Measurements from ENCODE around the gene NWD2. TPM values are rescaled to one million over a fixed set of nuclear protein-coding genes. Genes with fewer than 3 reads are reported as not detected.

NWD2 gene
- total and polyA plus RNA-seq, 2 experiments from 2014 or later, result not detected

DNA sequence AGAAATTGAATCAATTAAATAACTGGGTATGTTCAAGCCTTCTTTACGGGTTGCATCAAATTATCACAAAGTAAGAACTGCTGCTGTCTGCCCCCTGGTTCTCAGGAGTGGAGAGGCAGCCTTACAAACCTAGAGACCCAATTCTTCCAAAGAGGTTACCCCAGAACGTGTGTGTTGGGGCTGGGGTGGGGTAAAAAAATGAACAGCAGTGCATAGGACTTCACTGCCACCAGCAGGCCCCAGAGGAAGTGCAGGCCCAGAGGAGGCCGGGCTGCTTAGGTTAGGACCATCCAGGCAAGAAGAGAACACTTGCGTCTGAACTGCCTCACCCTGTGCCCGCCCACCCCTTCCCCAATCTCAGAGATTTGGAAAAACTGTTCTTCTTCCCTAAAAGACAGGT, 1.5 kb upstream of the NWD2 start:
- in situ Hi-C loops (cut with MboI), result no loop called here
- no peaks in the 10 kb centered on the region for H3K9me2 ChIP-seq (ENCODE audit: insufficient read depth)
- H3F3A ChIP-seq (ENCODE audit: insufficient read depth), result no peaks in the 10 kb centered on the region
- no peak overlapping the region for H3K9ac ChIP-seq
- H3K79me2 ChIP-seq (ENCODE audit: insufficient read depth), result no peaks in the 10 kb centered on the region
- no peak overlapping the region for H2AFZ ChIP-seq
- 0 to 2% methylated on average over 3 to 5 of the region's 5 CpGs for WGBS, 2 experiments (ENCODE audit: low coverage in 1 of 2, low lambda C conversion rate in 2 of 2, missing lambda C conversion rate in 2 of 2)
- peaks cover 39% of the 10 kb centered on the region for H3K27me3 ChIP-seq (replicated peaks; ENCODE audit: insufficient read depth)
- no peaks in the 10 kb centered on the region for H3K4me1 ChIP-seq (ENCODE audit: insufficient read depth)
- no peaks in the 10 kb centered on the region for H4K20me1 ChIP-seq (ENCODE audit: insufficient read depth)
- no peak overlapping the region for H3K4me3 ChIP-seq
- TF ChIP-seq EZH2 (IDR thresholded peaks at IDR 0.05; ENCODE audit: insufficient read depth, poor library complexity, severe bottlenecking), result no peak
- no peak for TF ChIP-seq EZH2phosphoT487 (IDR thresholded peaks at IDR 0.05; ENCODE audit: insufficient read depth, low read depth)
- no peak overlapping the region for H3K27ac ChIP-seq
- no peaks in the 10 kb centered on the region for H3K9me3 ChIP-seq (ENCODE audit: low read depth)
- no peaks in the 10 kb centered on the region for H3K36me3 ChIP-seq (ENCODE audit: low read depth)
- DNase-seq, result no peak
- no peak overlapping the region for H3K4me2 ChIP-seq (ENCODE audit: unreplicated experiment)

DNA sequence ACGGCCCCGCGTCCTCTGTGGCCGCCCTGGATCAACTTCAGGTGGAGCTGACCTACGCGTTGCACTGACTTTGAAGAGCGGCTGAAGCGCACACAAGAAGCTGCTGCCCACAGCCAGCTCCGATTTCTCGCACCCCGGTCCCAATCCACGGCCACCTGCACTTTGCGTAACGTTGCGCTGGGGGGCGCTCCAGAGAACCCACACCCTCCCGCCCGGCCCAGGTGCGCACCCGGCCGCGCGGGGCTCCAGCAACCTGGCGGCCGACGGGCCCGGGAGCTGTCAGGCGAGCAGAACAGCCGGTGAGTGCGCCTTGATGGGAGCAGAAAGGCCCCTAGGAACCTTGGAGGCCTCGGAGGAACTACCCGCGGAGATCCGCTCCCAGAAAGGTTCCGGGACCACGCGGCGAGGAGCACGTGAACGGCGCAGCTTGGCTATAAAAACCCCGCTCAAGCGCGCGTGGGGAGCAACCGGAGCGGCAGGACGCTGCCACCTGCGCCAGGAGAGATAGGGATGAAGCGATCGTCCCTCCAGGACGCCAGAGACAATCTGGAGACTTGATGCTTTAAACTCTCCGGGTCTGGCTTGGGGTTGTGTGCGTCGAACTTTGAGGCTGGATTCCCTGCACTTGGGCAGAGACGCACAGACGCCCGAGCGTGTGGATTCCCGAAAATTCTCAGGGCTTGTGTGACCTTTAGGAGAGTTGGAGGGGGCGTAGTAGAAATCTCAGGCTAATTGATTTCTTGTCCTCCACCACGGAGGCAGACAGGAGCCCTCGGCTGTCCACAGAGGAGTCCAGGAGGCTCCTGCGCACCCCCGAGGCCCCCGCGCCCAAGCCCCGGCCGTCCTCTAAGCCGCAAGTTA, 591 bp upstream of the NWD2 start:
- no peak for DNase-seq
- Histone ChIP-seq H3K36me3 (ENCODE audit: low read depth) (no peaks in the 10 kb centered on the region), H3K27me3 (replicated peaks; ENCODE audit: insufficient read depth) (peaks cover 39% of the 10 kb centered on the region), H2AFZ (no peak overlapping the region), H3K9me2 (ENCODE audit: insufficient read depth) (no peaks in the 10 kb centered on the region), H4K20me1 (ENCODE audit: insufficient read depth) (no peaks in the 10 kb centered on the region), H3K4me3 (no peak overlapping the region), H3K9ac (no peak overlapping the region), H3K79me2 (ENCODE audit: insufficient read depth) (no peaks in the 10 kb centered on the region), H3K4me1 (ENCODE audit: insufficient read depth) (no peaks in the 10 kb centered on the region), H3K27ac (no peak overlapping the region), H3K9me3 (ENCODE audit: low read depth) (no peaks in the 10 kb centered on the region), H3F3A (ENCODE audit: insufficient read depth) (no peaks in the 10 kb centered on the region), H3K4me2 (ENCODE audit: unreplicated experiment) (no peak overlapping the region)
- in situ Hi-C loops (cut with MboI), result no loop called here
- TF ChIP-seq EZH2phosphoT487 (IDR thresholded peaks at IDR 0.05; ENCODE audit: insufficient read depth, low read depth), result no peak
- TF ChIP-seq EZH2 (IDR thresholded peaks at IDR 0.05; ENCODE audit: insufficient read depth, poor library complexity, severe bottlenecking), result no peak
- WGBS, 2 experiments (ENCODE audit: low coverage in 1 of 2, low lambda C conversion rate in 2 of 2, missing lambda C conversion rate in 2 of 2), result 1 to 5% methylated on average over 61 to 66 of the region's 70 CpGs

DNA sequence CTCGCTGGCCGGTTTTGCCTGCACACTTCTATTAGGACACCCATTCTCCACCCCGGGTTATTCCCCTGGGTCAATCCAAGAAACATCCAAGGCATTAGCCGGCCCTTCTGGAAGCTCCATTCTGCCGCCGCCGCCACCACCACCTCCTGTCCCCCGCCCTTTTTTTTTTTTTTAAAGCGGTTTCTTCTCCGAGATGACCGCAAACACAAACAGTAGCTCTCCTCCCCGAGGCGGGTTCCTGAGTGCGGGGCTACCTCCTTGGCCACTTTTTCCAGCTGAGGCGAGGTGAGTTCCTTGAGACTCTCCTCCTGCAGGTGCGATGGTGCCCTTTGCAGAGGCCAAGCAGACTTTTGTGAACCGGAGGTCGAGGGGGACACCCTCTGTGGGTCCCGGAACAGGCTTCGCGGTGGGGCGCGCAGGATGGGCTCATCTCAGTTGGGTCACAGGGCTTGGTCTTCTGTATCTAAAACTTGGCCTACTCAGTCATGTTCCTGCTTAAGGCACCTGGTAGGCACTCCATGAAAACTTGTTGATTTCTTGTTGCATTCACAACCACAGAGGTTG, 930 bp downstream of the NWD2 start:
- Histone ChIP-seq H3K27me3 (replicated peaks; ENCODE audit: insufficient read depth) (peaks cover 39% of the 10 kb centered on the region), H3K4me1 (ENCODE audit: insufficient read depth) (no peaks in the 10 kb centered on the region), H3K9me2 (ENCODE audit: insufficient read depth) (no peaks in the 10 kb centered on the region), H4K20me1 (ENCODE audit: insufficient read depth) (no peaks in the 10 kb centered on the region), H3K9me3 (ENCODE audit: low read depth) (no peaks in the 10 kb centered on the region), H3K4me2 (ENCODE audit: unreplicated experiment) (no peak overlapping the region), H3K9ac (no peak overlapping the region), H3K4me3 (no peak overlapping the region), H2AFZ (no peak overlapping the region), H3K79me2 (ENCODE audit: insufficient read depth) (no peaks in the 10 kb centered on the region), H3K27ac (no peak overlapping the region), H3K36me3 (ENCODE audit: low read depth) (no peaks in the 10 kb centered on the region), H3F3A (ENCODE audit: insufficient read depth) (no peaks in the 10 kb centered on the region)
- DNase-seq, result no peak
- TF ChIP-seq EZH2 (IDR thresholded peaks at IDR 0.05; ENCODE audit: insufficient read depth, poor library complexity, severe bottlenecking) (no peak), EZH2phosphoT487 (IDR thresholded peaks at IDR 0.05; ENCODE audit: insufficient read depth, low read depth) (no peak)
- in situ Hi-C loops (cut with MboI), result no loop called here
- 3 to 5% methylated on average over 21 to 23 of the region's 23 CpGs for WGBS, 2 experiments (ENCODE audit: low coverage in 1 of 2, low lambda C conversion rate in 2 of 2, missing lambda C conversion rate in 2 of 2)

DNA sequence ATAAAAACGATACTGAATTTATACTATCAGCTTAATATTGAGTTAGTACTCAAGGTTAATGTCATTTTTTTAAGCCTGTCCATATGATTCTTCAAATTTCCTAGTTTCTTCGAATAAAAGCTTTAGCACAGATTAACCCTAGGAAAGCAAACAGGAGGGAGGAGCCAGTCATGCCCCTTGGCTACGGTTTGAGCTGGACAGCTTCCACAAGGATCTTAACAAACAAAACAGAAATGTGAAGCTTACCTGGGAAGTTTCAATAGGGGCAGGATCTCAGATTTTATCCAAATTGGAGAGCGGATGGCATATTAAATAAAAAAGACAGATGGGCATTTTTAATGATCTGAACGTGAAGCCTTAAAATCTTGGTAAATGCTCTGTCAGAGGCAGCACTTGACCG, 2.3 kb downstream of the NWD2 start:
- Histone ChIP-seq H3K79me2 (ENCODE audit: insufficient read depth) (no peaks in the 10 kb centered on the region), H3K36me3 (ENCODE audit: low read depth) (no peaks in the 10 kb centered on the region), H3K9ac (no peak overlapping the region), H3K9me3 (ENCODE audit: low read depth) (no peaks in the 10 kb centered on the region), H3K9me2 (ENCODE audit: insufficient read depth) (no peaks in the 10 kb centered on the region), H3F3A (ENCODE audit: insufficient read depth) (no peaks in the 10 kb centered on the region), H3K27ac (no peak overlapping the region), H3K4me3 (no peak overlapping the region), H2AFZ (no peak overlapping the region), H3K4me2 (ENCODE audit: unreplicated experiment) (no peak overlapping the region), H4K20me1 (ENCODE audit: insufficient read depth) (no peaks in the 10 kb centered on the region), H3K27me3 (replicated peaks; ENCODE audit: insufficient read depth) (peaks cover 39% of the 10 kb centered on the region), H3K4me1 (ENCODE audit: insufficient read depth) (no peaks in the 10 kb centered on the region)
- TF ChIP-seq EZH2 (IDR thresholded peaks at IDR 0.05; ENCODE audit: insufficient read depth, poor library complexity, severe bottlenecking) (no peak), EZH2phosphoT487 (IDR thresholded peaks at IDR 0.05; ENCODE audit: insufficient read depth, low read depth) (no peak)
- in situ Hi-C loops (cut with MboI), result no loop called here
- no peak for DNase-seq
- 11 to 15% methylated on average over 6 of the region's 6 CpGs for WGBS, 2 experiments (ENCODE audit: low coverage in 1 of 2, low lambda C conversion rate in 2 of 2, missing lambda C conversion rate in 2 of 2)

All from GM23248 (cell line).